Astrocyte of the cerebellum (primary cell): ENCODE measurements around the gene AGBL4.

Experiments used
- DNase-seq: peaks from one replicate; pipeline ENCODE4 v3.0.0-alpha.2; 2011; ENCODE audit warnings: low read depth
- H3K4me3 ChIP-seq: 2 replicates; pipeline ENCODE4 v1.5.1; 2011; ENCODE audit warnings: mild to moderate bottlenecking, low read depth, low read length, moderate library complexity
- CTCF ChIP-seq: IDR thresholded peaks from 2 replicates; pipeline ENCODE4 v1.5.1; 2012; ENCODE audit warnings: low read length, low read depth, moderate library complexity, mild to moderate bottlenecking; ENCODE audit errors: missing control alignments
- in situ Hi-C: cut with HindIII; loops from 2 replicates; pipeline ENCODE4 v1.10.0; 2017; ENCODE audit warnings: low sequenced_read_pairs

Gene AGBL4

GRCh38 chr1:48547561-48548220, 1476.1 kb downstream of the AGBL4 start:
- no peak for TF ChIP-seq CTCF
- in situ Hi-C loops, result no loop called here

GRCh38 chr1:48543854-48544253, 1479.9 kb downstream of the AGBL4 start:
- no peak for TF ChIP-seq CTCF
- in situ Hi-C loops, result no loop called here
- no peak overlapping the region for H3K4me3 ChIP-seq
- no peak for DNase-seq

More at GRCh38 chr1:48547561-48548220, 1476.1 kb downstream of the AGBL4 start:
- no peak overlapping the region for H3K4me3 ChIP-seq
- DNase-seq, result no peak

GRCh38 chr1:48540587-48540986, 1483.2 kb downstream of the AGBL4 start:
- DNase-seq, result no peak
- no peak for TF ChIP-seq CTCF
- in situ Hi-C loops, result no loop called here
- H3K4me3 ChIP-seq, result no peak overlapping the region

- in situ Hi-C loops, result no loop called here
- H3K4me3 ChIP-seq, result no peak overlapping the region
- no peak for DNase-seq
- TF ChIP-seq CTCF, result no peak
Measured at GRCh38 chr1:48536477-48536876, 1487.3 kb downstream of the AGBL4 start.

- in situ Hi-C loops, result no loop called here
Measured at GRCh38 chr1:48532976-48533375, 1490.8 kb downstream of the AGBL4 start.

GRCh38 chr1:48530727-48531351, 1492.9 kb downstream of the AGBL4 start:
- no peak overlapping the region for H3K4me3 ChIP-seq
- TF ChIP-seq CTCF, result peak; percentile 76
- in situ Hi-C loops, result no loop called here
- DNase-seq, result peak; percentile 1

More at GRCh38 chr1:48532976-48533375, 1490.8 kb downstream of the AGBL4 start:
- no peak overlapping the region for H3K4me3 ChIP-seq
- no peak for DNase-seq
- TF ChIP-seq CTCF, result no peak
